WTC11 (cell line): Measurements from ENCODE around the gene TARP.

ENCODE experiments used
- ATAC-seq: fragments of 200-7000 bp; cut with Tn5 transposase; 2 replicates; pipeline ENCODE4 v1.10.0; 2021; ENCODE audit warnings: mild to moderate bottlenecking, moderate library complexity
- CTCF ChIA-PET: fragments of 300-600 bp; sonication (Branson Sonifier 250); formaldehyde crosslinking; loops from one replicate; lab custom pipeline; 2021; ENCODE audit warnings: antibody characterized with exemption; lab: Charles Lee
- POLR2A ChIA-PET: fragments of 350-600 bp; sonication (Branson Sonifier 250); formaldehyde crosslinking; loops from one replicate; lab custom pipeline; 2021; ENCODE audit warnings: antibody characterized with exemption; lab: Charles Lee
- DNase-seq: peaks from one replicate; pipeline ENCODE4 v3.0.0; 2021; ENCODE audit warnings: low spot score
- H3K27ac Mint-ChIP-seq: 2 replicates; pipeline ENCODE4 v1.8.0; 2021; ENCODE audit warnings: mixed read lengths
- H3K27me3 Mint-ChIP-seq: 2 replicates; pipeline ENCODE4 v1.8.0; 2021; ENCODE audit warnings: low read depth, mild to moderate bottlenecking, moderate library complexity, mixed read lengths
- H3K36me3 Mint-ChIP-seq: 2 replicates; pipeline ENCODE4 v1.8.0; 2021; ENCODE audit warnings: mixed read lengths
- H3K4me1 Mint-ChIP-seq: 2 replicates; pipeline ENCODE4 v1.8.0; 2022; ENCODE audit warnings: mixed read lengths
- H3K4me3 Mint-ChIP-seq: 2 replicates; pipeline ENCODE4 v1.8.0; 2021; ENCODE audit warnings: mild to moderate bottlenecking, moderate library complexity, mixed read lengths
- H3K9me3 Mint-ChIP-seq: 2 replicates; pipeline ENCODE4 v1.8.0; 2021; ENCODE audit warnings: mixed read lengths
- ATF1 ChIP-seq: sonication (generic); formaldehyde crosslinking; IDR thresholded peaks from 2 replicates; pipeline ENCODE4 v1.8.1; 2023; ENCODE audit warnings: mild to moderate bottlenecking, moderate library complexity, missing genetic modification reagents
- CREM ChIP-seq: sonication (generic); formaldehyde crosslinking; IDR thresholded peaks from 2 replicates; pipeline ENCODE4 v1.8.1; 2022; ENCODE audit warnings: mild to moderate bottlenecking, missing genetic modification reagents, moderate library complexity
- E2F4 ChIP-seq: sonication (generic); formaldehyde crosslinking; IDR thresholded peaks from 2 replicates; pipeline ENCODE4 v1.8.1; 2022; ENCODE audit warnings: low read depth, mild to moderate bottlenecking, moderate library complexity, missing genetic modification reagents, borderline replicate concordance
- FOXK1 ChIP-seq: sonication (generic); formaldehyde crosslinking; IDR thresholded peaks from 2 replicates; pipeline ENCODE4 v1.8.0; 2022; ENCODE audit warnings: mild to moderate bottlenecking, moderate library complexity, missing genetic modification reagents
- GTF2I ChIP-seq: fragments of 250-450 bp; sonication (Bioruptor Pico); conservative IDR thresholded peaks from 2 replicates; pipeline ENCODE4 v1.4.0; 2021; ENCODE audit warnings: mild to moderate bottlenecking
- IRF2 ChIP-seq: sonication (generic); formaldehyde crosslinking; IDR thresholded peaks from 2 replicates; pipeline ENCODE4 v1.8.0; 2022; ENCODE audit warnings: low read depth, missing genetic modification reagents, borderline replicate concordance
- NFATC4 ChIP-seq: fragments of 250-450 bp; sonication (Bioruptor Pico); IDR thresholded peaks from 2 replicates; pipeline ENCODE4 v1.9.0; 2021; ENCODE audit warnings: mild to moderate bottlenecking
- PREB ChIP-seq: sonication (generic); formaldehyde crosslinking; IDR thresholded peaks from 2 replicates; pipeline ENCODE4 v1.8.1; 2022; ENCODE audit warnings: mild to moderate bottlenecking, missing genetic modification reagents, moderate library complexity, borderline replicate concordance
- RELA ChIP-seq: sonication (generic); formaldehyde crosslinking; IDR thresholded peaks from 2 replicates; pipeline ENCODE4 v1.8.1; 2022; ENCODE audit warnings: missing genetic modification reagents, mild to moderate bottlenecking, borderline replicate concordance
- RORB ChIP-seq: fragments of 250-450 bp; sonication (Bioruptor Pico); IDR thresholded peaks from 2 replicates; pipeline ENCODE4 v1.9.0; 2021; ENCODE audit warnings: mild to moderate bottlenecking
- SMAD4 ChIP-seq: sonication (generic); formaldehyde crosslinking; IDR thresholded peaks from 2 replicates; pipeline ENCODE4 v1.8.0; 2022; ENCODE audit warnings: mild to moderate bottlenecking, missing genetic modification reagents
- TEAD1 ChIP-seq: sonication (generic); formaldehyde crosslinking; IDR thresholded peaks from 2 replicates; pipeline ENCODE4 v1.8.0; 2022; ENCODE audit warnings: mild to moderate bottlenecking, missing genetic modification reagents
- USF1 ChIP-seq: sonication (generic); formaldehyde crosslinking; IDR thresholded peaks from 2 replicates; pipeline ENCODE4 v1.8.0; 2022; ENCODE audit warnings: mild to moderate bottlenecking, missing genetic modification reagents
- ZBTB43 ChIP-seq: sonication (generic); formaldehyde crosslinking; IDR thresholded peaks from 2 replicates; pipeline ENCODE4 v1.8.1; 2023; ENCODE audit warnings: mild to moderate bottlenecking, missing genetic modification reagents
- ZMAT4 ChIP-seq: fragments of 250-450 bp; sonication (Bioruptor Pico); IDR thresholded peaks from 2 replicates; pipeline ENCODE4 v1.9.0; 2021; ENCODE audit warnings: mild to moderate bottlenecking
- ZNF232 ChIP-seq: sonication (generic); formaldehyde crosslinking; IDR thresholded peaks from 2 replicates; pipeline ENCODE4 v1.8.0; 2022; ENCODE audit warnings: mild to moderate bottlenecking, missing genetic modification reagents
- ZNF263 ChIP-seq: sonication (generic); formaldehyde crosslinking; IDR thresholded peaks from 2 replicates; pipeline ENCODE4 v1.8.1; 2022; ENCODE audit warnings: low read depth, mild to moderate bottlenecking, moderate library complexity, missing genetic modification reagents
- TF ChIP-seq, protein P1 (sequence below): fragments of 250-450 bp; sonication (Bioruptor Pico); IDR thresholded peaks from 2 replicates; pipeline ENCODE4 v1.8.0; 2021; ENCODE audit warnings: mild to moderate bottlenecking
- TF ChIP-seq, protein P2 (sequence below): sonication (generic); formaldehyde crosslinking; IDR thresholded peaks from 2 replicates; pipeline ENCODE4 v1.8.1; 2023; ENCODE audit warnings: mild to moderate bottlenecking, moderate library complexity, missing genetic modification reagents
- TF ChIP-seq, protein P3 (sequence below): sonication (generic); formaldehyde crosslinking; IDR thresholded peaks from 2 replicates; pipeline ENCODE4 v1.8.0; 2022; ENCODE audit warnings: mild to moderate bottlenecking, missing genetic modification reagents
- TF ChIP-seq, protein P4 (sequence below): sonication (generic); formaldehyde crosslinking; IDR thresholded peaks from 2 replicates; pipeline ENCODE4 v1.8.0; 2022; ENCODE audit warnings: missing genetic modification reagents

TARP gene

GRCh38 chr7:38310591-38311101 lies 37.2 kb upstream of the TARP start (continued):
- TF ChIP-seq, protein P1, sequence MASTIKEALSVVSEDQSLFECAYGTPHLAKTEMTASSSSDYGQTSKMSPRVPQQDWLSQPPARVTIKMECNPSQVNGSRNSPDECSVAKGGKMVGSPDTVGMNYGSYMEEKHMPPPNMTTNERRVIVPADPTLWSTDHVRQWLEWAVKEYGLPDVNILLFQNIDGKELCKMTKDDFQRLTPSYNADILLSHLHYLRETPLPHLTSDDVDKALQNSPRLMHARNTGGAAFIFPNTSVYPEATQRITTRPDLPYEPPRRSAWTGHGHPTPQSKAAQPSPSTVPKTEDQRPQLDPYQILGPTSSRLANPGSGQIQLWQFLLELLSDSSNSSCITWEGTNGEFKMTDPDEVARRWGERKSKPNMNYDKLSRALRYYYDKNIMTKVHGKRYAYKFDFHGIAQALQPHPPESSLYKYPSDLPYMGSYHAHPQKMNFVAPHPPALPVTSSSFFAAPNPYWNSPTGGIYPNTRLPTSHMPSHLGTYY (CRISPR knock-in tag): no peak
- TF ChIP-seq RELA (CRISPR knock-in tag) (no peak), FOXK1 (CRISPR knock-in tag) (no peak), E2F4 (CRISPR knock-in tag) (no peak), GTF2I (CRISPR knock-in tag) (no peak)

- TF ChIP-seq CREM (CRISPR knock-in tag) (no peak), USF1 (CRISPR knock-in tag) (no peak), IRF2 (CRISPR knock-in tag) (no peak), PREB (no peak), ZNF263 (CRISPR knock-in tag) (no peak), ZNF232 (CRISPR knock-in tag) (no peak), FOXK1 (CRISPR knock-in tag) (no peak), ZBTB43 (no peak), RORB (CRISPR knock-in tag) (no peak), NFATC4 (CRISPR knock-in tag) (no peak), ATF1 (no peak), TEAD1 (CRISPR knock-in tag) (no peak), ZMAT4 (no peak), SMAD4 (CRISPR knock-in tag) (no peak)
- TF ChIP-seq, protein P2, sequence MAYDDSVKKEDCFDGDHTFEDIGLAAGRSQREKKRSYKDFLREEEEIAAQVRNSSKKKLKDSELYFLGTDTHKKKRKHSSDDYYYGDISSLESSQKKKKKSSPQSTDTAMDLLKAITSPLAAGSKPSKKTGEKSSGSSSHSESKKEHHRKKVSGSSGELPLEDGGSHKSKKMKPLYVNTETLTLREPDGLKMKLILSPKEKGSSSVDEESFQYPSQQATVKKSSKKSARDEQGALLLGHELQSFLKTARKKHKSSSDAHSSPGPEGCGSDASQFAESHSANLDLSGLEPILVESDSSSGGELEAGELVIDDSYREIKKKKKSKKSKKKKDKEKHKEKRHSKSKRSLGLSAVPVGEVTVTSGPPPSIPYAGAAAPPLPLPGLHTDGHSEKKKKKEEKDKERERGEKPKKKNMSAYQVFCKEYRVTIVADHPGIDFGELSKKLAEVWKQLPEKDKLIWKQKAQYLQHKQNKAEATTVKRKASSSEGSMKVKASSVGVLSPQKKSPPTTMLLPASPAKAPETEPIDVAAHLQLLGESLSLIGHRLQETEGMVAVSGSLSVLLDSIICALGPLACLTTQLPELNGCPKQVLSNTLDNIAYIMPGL (CRISPR knock-in tag): no peak
- TF ChIP-seq, protein P3, sequence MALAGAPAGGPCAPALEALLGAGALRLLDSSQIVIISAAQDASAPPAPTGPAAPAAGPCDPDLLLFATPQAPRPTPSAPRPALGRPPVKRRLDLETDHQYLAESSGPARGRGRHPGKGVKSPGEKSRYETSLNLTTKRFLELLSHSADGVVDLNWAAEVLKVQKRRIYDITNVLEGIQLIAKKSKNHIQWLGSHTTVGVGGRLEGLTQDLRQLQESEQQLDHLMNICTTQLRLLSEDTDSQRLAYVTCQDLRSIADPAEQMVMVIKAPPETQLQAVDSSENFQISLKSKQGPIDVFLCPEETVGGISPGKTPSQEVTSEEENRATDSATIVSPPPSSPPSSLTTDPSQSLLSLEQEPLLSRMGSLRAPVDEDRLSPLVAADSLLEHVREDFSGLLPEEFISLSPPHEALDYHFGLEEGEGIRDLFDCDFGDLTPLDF (CRISPR knock-in tag): no peak
- TF ChIP-seq, protein P4, sequence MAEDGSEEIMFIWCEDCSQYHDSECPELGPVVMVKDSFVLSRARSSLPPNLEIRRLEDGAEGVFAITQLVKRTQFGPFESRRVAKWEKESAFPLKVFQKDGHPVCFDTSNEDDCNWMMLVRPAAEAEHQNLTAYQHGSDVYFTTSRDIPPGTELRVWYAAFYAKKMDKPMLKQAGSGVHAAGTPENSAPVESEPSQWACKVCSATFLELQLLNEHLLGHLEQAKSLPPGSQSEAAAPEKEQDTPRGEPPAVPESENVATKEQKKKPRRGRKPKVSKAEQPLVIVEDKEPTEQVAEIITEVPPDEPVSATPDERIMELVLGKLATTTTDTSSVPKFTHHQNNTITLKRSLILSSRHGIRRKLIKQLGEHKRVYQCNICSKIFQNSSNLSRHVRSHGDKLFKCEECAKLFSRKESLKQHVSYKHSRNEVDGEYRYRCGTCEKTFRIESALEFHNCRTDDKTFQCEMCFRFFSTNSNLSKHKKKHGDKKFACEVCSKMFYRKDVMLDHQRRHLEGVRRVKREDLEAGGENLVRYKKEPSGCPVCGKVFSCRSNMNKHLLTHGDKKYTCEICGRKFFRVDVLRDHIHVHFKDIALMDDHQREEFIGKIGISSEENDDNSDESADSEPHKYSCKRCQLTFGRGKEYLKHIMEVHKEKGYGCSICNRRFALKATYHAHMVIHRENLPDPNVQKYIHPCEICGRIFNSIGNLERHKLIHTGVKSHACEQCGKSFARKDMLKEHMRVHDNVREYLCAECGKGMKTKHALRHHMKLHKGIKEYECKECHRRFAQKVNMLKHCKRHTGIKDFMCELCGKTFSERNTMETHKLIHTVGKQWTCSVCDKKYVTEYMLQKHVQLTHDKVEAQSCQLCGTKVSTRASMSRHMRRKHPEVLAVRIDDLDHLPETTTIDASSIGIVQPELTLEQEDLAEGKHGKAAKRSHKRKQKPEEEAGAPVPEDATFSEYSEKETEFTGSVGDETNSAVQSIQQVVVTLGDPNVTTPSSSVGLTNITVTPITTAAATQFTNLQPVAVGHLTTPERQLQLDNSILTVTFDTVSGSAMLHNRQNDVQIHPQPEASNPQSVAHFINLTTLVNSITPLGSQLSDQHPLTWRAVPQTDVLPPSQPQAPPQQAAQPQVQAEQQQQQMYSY (CRISPR knock-in tag): no peak
- TF ChIP-seq, all 79 proteins: peak for 0
- ChIA-PET POLR2A (no interaction called here), CTCF (interaction anchor here (1.0 to 1.8 kb wide), 3 partner anchors 21 to 36 kb away, joined by 5 to 7 read pairs (median 7); no protein-coding TSS in a partner anchor)
- H3K4me3 Mint-ChIP-seq: no peak overlapping the region
- no peak overlapping the region for H3K27ac Mint-ChIP-seq
- H3K36me3 Mint-ChIP-seq: no peaks in the 10 kb centered on the region
- peaks cover 12% of the 10 kb centered on the region; the same call in 1 of the 2 replicates for H3K4me1 Mint-ChIP-seq
- DNase-seq (no peak), ATAC-seq (no peak)
- H3K27me3 Mint-ChIP-seq: no peaks in the 10 kb centered on the region
- peaks cover 5% of the 10 kb centered on the region for H3K9me3 Mint-ChIP-seq
These were observed 36.1 kb upstream of the TARP start for GRCh38 chr7:38309555-38309954.
